GM19193 (cell line): ENCODE results near the gene YIPF3.

Experiments used
- POLR2A ChIP-seq: IDR thresholded peaks from 4 replicates; pipeline ENCODE4 v1.6.1; 2011; ENCODE audit not compliant: insufficient read depth, insufficient read length; ENCODE audit errors: extremely low read depth

Gene YIPF3

DNA sequence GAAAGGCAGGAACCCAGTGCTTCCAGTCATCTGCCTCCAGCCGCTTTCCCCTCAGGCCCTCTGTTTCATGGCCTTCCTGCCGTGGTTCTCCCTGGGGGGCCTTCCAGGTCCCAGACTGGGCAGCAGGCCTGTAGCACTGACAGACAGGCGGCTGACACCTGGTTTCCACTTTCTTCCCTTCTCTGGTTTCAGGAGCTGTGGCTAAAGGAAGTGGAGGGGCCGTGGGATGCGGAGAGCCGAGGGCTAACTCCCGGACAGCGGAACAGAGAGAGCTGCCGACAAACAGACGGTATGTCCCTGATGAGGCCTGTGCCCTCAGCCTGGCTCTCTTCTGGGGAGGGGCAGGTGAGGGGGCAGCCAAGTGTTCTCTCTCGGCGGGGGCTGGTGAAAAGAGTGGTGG lies 19.0 kb downstream of the YIPF3 start:
- TF ChIP-seq POLR2A = no peak

DNA sequence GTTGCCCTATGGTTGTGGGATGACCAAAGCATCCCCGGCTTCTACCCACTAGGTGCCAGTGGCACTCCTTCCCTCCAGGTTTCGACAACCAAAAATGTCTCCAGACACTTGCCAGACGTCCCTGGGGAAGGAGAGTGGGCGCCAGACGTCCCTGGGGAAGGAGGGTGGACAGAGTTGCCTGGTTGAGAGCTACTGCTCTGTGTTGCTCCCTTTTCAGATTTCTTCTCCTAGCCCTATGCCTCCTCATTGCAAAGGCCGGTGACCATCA lies 19.7 kb downstream of the YIPF3 start:
- TF ChIP-seq POLR2A = no peak

DNA sequence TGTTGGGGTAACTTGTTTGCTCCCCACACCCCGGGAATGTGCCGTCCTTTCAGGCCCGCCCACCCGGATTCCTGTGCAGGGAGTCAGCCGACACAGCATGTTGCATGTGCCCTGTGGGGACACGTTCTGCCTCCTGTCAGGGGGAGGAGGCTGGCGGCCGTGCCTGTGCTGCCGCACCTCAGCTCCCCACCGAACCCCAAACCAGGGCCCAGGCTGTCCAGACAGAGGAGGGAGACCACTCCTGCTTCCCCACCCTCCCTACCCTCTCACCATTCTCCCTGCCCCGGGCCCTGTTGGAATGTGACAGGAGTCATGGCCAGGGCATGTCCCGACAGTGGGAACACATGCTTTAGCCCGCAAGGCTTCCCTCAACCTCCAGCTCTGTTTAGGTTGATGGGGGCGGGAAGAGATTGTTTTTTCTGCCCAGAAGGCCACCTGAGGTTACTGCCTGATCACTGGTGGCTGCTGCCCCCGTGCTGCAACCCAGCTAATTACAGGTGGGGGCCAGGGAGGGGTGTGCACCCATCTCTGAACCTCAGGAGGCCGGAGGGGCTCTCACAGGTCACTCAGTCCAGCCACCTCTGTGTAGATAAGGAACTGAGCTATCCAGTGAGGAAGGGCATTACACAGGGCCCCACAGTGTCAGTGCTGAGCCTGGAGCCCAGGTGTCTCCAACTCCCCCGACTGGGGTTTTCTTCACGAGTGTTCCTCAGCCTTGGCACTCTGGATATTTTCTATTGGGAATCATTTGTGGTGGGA lies 20.2 kb downstream of the YIPF3 start:
- no peak for TF ChIP-seq POLR2A

DNA sequence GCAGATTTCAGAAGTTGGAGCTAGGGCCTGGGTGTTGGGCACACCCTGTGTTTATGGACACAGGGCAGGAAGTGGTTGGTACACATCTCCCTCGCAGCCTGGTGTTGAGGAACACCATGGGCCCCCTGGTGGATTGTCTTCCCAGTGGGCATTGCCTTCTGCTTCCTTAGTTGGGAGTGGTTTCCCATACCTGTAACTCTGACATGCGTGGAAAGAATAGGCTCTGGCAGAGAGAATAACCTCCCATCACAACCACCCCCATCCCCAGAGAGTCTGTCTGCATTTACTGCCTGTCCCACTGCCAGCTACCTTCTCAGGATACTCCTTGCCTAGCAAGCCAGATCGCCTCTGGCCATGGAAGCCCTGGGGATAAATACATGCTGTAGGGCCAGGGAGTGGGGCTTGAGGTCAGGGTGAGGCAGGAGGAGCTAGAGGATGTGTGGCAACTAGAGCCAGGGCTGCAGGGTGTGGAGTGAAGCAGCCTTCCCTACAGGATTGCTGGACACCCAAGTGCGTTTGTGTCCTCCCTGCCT lies 21.3 kb downstream of the YIPF3 start:
- TF ChIP-seq POLR2A = no peak

DNA sequence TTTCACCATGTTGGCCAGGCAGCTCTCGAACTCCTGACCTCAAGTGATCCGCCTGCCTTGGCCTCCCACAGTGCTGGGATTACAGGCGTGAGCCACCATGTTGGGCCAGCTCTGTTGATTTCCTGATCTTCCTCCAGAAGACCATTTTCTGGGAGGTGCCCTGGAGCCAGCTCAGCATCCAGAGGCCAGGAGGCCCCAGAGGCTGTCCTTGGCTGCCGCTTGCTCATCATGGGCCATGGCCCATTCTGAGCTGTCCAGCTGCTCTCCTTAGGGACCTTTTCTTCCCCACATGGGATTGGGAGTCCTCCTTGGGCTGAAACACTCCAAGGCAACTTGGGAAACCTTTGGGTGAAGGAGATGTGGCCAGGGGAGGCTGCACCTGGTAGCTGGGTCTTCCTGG lies 22.0 kb downstream of the YIPF3 start:
- TF ChIP-seq POLR2A = no peak

DNA sequence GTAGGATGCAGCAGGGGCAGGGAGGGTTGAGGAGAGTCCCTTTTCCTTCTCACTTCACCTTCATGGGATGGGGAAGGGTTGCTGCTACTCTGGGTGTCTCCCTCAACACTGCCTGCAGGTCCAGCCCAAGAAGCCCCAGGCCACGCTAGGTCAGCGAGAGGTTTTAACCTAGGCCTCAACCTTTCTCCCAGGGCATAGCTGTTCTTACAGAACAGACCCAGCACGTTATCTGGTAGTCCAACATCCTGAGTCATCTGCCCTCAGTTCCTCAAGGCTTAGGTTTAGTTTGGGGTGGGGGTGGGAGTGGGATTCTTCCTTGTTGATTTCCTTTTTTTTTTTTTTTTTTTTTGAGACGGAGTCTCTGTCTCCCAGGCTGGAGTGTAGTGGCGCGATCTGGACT lies 22.4 kb downstream of the YIPF3 start:
- no peak for TF ChIP-seq POLR2A

DNA sequence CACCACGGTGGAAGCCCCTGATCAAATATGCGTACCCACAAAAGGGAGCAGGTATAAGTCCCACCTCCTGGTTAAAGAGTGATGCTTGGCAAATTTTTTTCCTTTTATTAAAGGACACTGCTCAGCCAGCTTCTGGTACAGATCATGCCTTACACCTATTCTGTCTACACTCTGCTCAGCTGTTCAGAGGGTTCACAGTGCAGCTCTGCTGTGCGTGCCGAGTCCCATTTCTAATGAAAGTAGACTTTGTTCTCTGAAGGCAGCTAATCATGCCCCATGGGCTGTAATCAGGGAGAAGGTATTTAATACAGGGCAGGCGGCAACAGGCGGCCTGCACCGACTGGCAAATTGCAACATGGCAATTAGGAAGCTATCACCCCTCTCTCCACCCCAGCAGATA lies 22.9 kb downstream of the YIPF3 start:
- TF ChIP-seq POLR2A = no peak

DNA sequence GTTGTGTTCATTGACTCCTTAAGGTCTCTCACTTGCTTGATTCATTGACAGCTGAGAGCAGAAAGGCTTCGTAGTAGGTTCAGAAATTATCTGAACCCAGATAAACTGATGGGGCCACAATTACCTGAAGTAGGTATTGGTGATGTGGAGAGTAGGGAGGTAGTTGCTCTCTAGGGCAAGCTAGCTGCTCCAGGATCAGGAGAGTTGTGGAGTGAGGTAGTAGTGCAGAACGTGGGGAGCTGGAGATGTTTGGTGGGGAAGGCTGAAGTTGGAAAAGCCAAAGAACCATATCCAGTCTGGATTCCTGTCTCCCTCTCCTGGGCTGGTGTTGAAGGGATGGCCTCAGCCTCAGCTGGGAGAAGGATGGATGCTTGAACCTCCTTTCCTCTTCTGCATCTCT lies 23.5 kb downstream of the YIPF3 start:
- TF ChIP-seq POLR2A = no peak

DNA sequence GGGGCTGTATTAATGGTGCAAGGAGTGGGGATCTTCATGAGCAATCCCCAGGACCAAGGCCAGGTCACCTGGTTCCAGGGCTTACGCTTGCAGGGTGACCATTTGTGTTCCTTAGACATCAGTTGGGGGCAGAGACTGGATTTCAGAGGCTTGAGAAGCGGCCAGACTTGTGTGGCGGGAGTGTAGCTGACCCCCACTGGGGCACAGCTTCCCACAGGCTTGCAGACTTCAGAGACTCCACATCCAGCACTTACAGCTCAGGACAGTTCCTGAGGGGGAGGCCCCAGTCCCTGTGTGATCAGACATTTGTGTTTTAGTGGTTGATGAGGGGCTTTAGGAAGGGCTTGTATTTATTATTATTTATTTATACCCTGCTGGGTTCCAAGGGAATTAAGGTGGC lies 24.1 kb downstream of the YIPF3 start:
- no peak for TF ChIP-seq POLR2A

DNA sequence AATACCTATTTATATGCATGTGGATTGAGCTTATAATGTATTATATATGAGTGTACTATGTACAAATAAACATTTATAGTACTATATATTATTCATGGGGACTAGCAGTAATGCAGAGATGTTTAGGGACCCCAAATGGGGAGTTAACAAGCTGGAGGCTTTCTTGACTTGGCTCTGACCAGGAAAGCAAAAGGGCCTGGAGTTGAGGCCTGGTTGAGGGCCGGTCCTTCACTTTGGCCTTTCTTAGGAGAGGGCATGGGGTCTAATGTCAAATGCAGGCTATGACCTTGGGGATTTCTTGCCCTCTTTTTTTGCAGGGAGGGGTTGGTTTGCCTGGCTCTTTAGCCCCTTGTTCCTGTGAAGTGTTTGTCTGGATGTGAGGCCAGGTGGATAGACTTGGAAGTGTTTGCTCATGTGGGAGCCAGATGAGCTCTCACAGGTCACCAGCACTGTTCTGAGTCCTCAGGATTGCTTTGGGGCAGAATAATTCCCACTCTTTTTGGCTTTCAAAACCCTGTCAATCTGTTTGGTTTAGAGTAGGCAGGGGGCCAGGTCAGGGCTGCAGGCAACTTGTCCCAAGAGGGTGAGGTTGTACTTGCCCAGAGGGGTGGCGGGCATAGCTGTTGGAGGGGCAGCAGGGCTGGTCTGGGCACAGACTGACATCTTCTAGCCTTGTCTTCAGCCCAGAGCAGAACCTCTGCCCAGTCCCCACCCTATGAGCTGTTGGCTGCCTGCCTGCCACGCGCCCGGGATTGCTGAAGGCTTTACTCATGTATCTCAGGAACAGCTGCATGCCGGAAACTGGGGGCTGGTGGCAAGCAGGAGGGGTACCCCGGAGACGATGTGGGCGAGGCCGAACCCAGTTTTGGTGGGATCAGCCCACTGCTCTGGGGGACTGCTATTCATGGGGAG lies 24.7 kb downstream of the YIPF3 start:
- no peak for TF ChIP-seq POLR2A

DNA sequence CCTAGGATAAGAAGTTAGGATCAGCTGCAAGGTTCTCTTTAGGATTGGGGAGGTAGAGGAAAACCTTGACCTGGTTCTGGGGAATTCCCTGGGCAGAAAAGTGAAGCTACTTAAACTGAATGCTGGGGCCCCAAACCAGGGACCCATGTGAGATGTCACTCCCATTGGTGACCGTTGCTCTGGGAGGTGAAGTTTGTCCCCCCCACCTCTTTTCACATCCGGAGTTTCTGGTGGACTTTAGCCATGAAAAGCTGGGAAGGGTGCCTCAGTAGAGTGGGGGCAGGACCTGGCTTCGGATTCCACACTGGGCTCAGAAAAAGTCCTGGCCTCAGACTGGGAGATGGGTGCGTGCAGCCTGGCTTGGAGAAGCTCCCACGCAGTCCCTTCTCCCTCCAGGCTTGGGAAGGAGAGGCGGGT lies 26.2 kb downstream of the YIPF3 start:
- no peak for TF ChIP-seq POLR2A

DNA sequence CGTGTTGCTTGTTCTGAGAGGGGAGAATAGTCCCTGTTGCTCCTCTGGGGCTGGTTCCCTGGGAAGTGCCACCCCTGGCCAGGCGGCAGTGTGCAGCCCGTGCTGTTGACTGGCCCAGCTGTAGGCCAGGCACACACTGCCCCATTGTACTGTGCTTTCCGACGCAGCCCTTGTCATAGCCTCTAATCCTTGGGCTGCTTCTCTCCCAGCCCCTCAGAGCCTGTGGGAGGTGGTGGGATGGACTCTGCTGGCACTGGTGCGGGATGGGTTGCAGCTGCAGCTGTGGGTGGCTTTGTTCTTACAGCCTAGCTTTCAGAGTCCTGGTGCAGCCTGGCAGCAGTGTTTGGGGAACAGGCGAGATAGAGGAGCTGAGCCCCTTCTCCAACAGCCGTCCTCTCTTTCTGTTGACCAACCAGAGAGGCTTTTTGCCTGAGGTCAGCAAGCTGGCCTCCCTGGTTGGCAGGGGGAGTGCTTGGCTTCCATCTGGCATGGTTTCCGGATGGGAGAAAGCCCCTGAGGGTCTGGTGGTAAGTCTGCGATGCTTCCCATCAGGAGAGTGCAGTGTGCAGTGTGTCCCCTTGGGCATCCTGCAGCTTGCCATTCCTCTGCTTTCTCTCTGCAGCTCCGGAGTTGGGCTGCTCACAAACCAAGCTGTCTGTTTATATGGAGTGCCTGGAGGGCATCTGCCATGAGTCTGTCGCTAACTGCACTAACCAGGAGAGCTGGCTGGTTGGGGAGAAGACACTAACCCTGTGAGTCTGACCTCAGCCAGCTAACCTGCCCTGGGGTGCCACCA lies 27.3 kb downstream of the YIPF3 start:
- no peak for TF ChIP-seq POLR2A

DNA sequence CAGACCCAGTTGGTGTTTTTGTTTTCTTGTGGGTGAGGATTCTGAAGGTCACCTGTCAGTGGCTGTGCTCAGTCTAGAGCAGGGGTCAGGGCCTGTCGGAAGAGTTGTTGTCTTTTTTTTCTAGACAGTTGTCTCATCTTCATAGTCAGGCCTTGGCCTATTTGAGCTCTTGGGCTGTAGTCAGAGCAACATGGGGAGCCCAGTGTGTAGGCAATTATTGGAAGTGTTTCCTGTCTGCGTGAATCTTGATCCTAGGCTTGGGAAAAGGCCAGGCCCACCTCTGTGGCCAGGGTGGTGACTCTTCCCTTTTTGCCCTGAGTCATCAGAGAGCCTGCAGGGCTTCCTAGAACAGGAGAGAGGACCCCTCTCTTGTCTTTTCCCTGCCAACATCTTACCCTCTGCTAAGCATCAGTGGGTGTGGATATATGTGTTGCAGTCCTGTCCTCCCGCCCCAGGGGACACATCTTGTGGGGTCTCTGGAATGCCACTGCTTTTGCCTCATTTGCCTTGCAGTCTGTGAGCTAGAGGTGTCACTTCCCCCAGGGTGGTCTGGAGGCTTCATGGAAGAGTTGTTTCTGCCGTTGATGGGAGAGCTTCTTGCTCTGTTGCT lies 28.0 kb downstream of the YIPF3 start:
- TF ChIP-seq POLR2A = no peak

DNA sequence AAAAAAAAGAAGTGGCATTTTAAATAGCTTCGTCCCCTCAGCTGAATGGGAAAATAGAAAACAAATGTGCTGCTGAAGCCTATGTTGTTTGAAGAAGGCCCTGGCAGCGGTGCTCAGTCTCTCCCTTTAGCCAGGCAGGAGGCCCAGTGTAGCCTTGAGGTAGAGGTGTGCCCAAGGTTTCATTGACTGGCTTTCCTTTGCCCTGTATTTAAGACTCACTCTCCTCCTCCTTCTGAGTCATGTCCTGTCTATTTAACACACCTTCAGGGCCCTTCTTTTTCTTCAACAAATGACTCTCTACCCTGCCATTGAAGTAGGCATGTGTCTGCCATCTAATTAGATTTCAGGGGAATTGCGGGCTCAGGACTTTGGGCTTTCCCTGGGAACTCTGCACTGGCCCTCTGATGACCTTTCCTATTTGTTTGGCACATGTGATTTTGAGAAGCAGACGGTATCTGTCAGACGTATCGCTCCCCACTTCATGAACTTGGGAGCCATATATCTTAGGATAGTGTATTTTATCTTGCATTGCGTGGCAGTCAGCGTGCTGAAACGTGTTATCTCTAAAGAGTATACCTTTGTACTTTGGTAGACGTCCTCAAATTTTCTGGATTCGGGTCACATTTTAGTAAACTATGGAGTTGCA lies 35.0 kb downstream of the YIPF3 start:
- no peak for TF ChIP-seq POLR2A
